Epithelial cell of proximal tubule (primary cell): ENCODE measurements around the gene CTNNA2. TPM values are rescaled to one million over a fixed set of nuclear protein-coding genes. Genes with fewer than 3 reads are reported as not detected.

Experiments
- DNase-seq: peaks from one replicate; pipeline ENCODE4 v3.0.0-alpha.2; 2011; ENCODE audit warnings: low read depth
- H3K4me3 ChIP-seq: 2 replicates; pipeline ENCODE4 v1.5.1; 2011; ENCODE audit warnings: low read depth, mild to moderate bottlenecking, low read length
- total RNA-seq: library from RNA; depleted of rRNA; stranded (reverse); fragments of >200 nt; gene quantifications from 2 replicates; pipeline ENCODE4 v1.2.3, GENCODE V29; 2015
- TF ChIP-seq, protein P1 (sequence below): conservative IDR thresholded peaks from 2 replicates; pipeline ENCODE4 v1.5.1; 2012; ENCODE audit warnings: low read depth, mild to moderate bottlenecking, low read length

CTNNA2 gene
- total RNA-seq, 1 donor from 2014 or later, result 0.06 TPM

DNA sequence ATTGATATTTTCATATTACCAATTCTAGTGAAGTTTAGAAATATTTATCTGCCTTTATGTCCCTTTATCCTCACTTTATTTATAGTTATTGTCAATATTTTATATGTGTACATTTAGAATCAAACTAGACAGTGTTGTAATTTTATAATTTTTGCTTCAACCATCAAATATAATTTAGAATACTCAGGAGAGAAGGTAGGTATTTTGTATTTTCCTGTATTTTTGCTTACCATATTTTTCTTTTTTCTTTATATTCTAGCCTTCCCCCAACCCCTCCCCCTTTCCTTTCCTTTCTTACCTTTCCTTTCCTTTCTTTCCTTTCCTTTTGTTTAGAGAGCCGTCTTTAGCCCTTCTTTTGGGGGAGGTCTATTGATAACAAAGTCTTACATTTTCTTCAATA lies 651.5 kb downstream of the CTNNA2 start:
- H3K4me3 ChIP-seq, result no peak overlapping the region
- TF ChIP-seq, protein P1, sequence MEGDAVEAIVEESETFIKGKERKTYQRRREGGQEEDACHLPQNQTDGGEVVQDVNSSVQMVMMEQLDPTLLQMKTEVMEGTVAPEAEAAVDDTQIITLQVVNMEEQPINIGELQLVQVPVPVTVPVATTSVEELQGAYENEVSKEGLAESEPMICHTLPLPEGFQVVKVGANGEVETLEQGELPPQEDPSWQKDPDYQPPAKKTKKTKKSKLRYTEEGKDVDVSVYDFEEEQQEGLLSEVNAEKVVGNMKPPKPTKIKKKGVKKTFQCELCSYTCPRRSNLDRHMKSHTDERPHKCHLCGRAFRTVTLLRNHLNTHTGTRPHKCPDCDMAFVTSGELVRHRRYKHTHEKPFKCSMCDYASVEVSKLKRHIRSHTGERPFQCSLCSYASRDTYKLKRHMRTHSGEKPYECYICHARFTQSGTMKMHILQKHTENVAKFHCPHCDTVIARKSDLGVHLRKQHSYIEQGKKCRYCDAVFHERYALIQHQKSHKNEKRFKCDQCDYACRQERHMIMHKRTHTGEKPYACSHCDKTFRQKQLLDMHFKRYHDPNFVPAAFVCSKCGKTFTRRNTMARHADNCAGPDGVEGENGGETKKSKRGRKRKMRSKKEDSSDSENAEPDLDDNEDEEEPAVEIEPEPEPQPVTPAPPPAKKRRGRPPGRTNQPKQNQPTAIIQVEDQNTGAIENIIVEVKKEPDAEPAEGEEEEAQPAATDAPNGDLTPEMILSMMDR, result no peak
- DNase-seq, result no peak

DNA sequence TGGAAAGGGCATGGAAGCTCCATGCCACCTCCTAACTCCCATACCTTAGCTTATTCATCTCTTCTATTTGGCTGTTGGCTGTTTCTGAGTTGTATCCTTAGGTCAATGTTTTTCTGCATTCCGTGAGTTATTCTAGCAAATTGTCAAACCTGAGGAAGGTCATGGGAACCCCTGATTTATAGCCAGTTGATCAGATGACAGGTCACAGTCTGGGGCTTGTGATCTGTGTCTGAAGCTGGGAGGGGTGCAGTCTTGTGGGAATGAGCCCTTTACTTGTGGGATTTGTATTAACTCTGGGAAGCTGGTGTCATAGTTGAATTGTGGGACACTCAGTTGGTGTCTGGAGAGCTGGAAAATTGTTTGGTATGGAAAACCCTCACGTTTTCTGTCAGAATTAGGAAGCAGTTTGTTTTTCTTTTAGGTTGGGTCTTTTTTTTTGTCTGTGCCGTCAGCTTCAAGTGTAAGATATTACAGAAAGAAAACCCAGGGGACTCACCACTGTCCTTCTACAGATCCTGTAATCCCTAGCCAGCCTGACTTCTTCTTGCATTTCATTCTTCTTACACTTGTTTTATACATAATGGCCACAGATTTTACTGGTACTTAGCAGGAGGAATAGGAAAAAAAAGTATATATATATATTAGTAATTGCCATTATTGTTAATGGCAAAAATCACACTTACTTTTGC lies 653.8 kb downstream of the CTNNA2 start:
- no peak overlapping the region for H3K4me3 ChIP-seq
- DNase-seq, result no peak
- TF ChIP-seq, protein P1, result no peak

DNA sequence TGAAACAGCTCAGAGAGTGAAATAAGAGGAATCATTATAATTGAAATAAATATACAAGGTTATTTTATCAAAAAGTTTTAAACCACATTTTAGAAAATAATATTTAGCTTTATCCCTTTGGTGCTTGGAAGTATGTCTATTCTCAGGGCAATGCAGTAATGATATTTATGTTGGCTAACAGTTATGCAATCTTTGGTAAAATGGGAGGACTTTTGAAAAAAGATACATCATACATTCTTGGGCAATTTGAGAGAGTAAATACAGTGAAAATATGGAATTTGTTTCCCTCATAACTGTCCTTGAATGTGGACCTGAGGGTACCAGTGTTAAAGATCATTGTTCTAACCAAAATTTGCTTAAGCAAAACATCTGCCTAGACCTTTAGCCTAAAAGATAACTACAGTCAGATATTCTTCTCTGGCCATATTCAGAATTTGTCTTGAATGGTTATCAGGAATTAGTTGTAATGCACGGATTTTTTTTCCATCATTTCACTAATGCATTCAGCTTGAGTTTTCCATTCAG lies 654.5 kb downstream of the CTNNA2 start:
- TF ChIP-seq, protein P1, result no peak
- H3K4me3 ChIP-seq, result no peak overlapping the region
- no peak for DNase-seq

DNA sequence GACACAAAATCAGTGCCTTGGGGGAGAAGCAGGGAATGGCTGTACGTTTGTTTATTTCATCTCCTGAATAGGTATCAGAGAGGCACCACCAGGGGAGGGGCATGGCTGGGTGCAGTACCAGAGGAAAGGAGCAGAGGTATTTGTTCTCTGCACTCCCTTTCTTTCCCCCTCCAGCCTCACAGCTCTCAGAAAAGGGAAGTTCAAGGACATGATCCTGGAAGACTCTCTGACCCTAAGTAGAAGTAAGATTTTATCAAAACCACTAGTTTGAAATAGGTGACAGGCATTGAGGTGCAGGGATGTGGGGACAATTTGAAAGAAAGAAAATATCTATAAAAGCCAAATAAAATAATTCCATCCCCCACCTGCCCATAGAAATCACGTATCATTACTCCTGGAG lies 655.2 kb downstream of the CTNNA2 start:
- no peak overlapping the region for H3K4me3 ChIP-seq
- no peak for DNase-seq
- TF ChIP-seq, protein P1, result no peak

DNA sequence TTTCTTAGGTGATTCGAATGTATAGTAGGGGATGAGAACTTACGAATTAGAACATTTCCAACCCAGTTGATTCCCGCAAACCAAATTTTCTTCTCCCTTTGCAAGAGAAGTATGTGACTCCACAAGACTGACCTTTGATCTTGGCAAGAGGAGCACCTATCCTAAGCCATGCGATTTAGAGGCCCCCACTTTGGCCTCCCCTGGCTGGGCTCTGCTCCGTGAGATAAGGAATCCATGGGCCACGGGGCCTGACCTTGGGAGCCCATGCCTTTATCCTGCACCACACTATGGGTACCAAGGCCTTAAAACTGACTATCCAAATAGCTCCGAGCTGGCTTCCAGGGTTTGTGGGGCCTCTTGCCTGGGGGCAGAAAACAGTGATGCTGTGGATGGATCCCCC lies 656.0 kb downstream of the CTNNA2 start:
- TF ChIP-seq, protein P1, result no peak
- H3K4me3 ChIP-seq, result no peak overlapping the region
- no peak for DNase-seq

DNA sequence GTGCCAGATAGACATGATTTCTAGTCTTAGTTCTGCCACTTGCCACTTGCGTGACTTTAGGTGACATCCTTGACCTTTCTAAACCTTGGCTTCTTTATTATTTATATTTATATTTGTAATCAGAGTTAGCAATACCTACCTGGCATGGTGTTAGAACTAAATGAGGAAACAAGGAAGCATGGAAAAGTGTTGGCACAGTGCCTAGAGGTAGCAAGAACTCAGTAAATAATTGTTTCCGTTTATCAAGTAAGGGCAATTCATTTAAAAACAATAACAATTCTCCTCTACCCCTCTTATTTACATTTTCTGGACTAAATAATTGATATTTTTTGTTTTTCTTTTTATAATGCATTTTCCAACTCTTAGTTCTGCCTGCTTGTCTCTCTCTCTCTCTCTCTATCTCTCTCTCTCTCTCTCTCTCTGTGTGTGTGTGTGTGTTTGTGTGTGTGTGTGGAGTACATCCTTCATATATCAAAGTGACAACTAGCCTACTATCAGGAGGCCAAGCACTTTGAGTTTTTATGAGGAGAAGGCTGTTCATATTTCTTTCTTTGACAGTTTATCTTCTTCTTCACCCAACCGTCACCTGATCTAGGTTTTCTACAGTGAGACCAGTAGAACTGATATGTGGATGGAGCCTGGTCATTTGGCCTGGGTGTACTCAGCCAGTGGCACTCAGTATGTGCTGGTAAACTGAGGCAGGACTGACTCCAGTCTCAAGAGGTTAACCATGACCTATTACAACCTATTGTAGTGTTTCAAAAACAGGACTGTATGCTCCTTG lies 657.2 kb downstream of the CTNNA2 start:
- no peak overlapping the region for H3K4me3 ChIP-seq
- TF ChIP-seq, protein P1, result no peak
- no peak for DNase-seq
